GM18861 (cell line): ENCODE measurements around the gene OSBPL6.
"Not testable (repeated sequence)": the region's sequence is repeated elsewhere in the genome, so short reads cannot be mapped to it uniquely, and the experiment has no call there.

ENCODE experiments used
- ATAC-seq: cut with Tn5 transposase; IDR thresholded peaks from one replicate; pipeline ENCODE4 v1.9.1; 2021; ENCODE audit not compliant: unreplicated experiment

OSBPL6 gene

DNA sequence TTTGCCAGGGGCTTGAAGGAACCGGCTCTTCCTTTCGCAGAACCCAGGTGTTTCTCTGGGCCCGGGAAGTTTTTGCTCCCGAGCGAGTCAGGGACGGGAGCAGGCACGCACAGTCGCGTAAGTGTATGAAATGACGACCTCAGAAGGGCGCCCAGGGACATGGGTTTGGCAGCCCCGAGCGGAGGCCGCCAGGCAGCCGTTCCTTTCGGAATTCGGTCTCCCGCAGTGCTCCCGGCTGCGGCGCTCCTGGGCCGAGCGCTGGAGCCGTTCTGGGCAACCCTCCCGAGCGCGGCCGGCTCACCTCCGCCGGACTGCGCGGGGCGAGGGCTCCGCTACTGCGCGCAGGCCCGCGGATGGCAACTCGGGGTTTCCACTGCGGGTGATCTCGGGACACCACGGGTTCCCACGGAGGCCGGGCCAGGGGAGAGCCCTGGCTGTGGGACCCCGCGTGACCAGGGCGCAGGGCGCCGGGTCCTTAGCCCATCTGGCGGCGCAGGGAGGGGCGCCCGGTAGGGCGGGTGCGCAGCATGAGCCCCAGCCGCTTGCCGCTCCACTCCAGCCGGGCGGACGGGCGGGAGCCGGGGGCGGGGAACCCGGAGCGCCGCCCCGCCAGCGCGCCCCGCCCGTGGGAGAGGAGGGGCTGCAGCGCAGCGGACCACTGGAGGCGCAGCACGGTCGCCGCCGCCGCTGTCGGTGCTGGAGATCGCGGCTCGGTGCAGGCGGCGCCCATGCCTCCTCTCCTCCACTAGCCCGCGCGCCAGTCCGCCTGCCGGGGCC is at the start of gene OSBPL6:
Gene OSBPL6, plus strand, starts transcription at position 690 of the 777 bp plus-strand sequence. CDS start 111,673 bp downstream, outside the sequence.
- peak; percentile 86 for ATAC-seq

DNA sequence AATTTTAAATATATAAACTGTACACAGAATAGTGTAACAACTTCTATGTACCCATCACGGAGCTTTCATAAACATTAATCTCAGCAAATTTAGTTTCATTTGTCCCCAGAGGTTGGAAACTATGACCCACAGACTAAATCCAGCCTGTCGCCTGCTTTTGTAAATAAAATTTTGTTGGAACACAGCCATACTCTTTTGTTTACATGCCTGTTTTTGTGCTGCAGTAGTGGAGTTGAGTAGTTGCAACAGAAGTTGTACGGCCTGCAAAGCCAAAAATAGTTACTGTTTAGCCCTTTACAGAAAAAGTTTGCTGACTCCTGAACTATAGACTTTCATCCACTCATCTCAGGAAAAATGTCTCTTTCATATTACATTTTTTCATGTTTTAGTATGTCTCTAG is 42.3 kb upstream of the OSBPL6 start:
- no peak for ATAC-seq

DNA sequence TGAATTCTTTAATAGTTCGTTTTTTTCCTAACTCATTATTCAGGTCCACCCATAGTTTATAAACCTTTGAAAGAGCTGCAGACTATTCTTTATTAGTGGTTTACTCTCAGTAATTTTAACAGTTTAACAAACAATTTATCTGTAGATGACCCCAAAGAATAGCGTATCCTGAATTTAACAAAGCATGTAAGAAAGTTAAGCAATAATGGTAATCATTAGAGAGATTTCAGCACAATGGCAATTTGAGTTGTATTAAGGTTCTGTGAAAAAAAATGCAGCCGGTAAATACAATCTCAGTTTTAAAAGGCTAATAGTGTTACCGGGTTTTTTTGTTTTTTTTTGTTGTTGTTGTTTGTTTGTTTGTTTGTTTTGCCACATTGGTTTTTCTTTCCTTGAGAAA is 41.8 kb upstream of the OSBPL6 start:
- ATAC-seq: no peak

DNA sequence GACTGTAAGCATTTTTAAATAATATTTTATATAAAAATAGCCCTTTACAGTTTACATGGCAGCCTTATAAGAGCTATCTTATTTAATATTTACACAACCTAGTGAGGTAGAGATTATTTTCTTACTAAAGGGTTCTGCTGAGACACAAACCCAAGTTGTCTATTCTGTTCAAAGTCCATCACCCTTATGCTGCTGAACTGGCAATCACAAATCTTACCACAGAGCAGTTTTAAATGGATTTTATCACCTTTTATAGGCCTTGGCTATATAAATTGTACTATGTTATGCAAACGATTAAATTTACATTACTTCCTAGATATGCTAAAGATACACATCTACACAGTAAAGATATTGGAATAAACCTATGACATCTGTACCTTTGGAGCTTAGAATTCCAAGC is 41.3 kb upstream of the OSBPL6 start:
- ATAC-seq: no peak

DNA sequence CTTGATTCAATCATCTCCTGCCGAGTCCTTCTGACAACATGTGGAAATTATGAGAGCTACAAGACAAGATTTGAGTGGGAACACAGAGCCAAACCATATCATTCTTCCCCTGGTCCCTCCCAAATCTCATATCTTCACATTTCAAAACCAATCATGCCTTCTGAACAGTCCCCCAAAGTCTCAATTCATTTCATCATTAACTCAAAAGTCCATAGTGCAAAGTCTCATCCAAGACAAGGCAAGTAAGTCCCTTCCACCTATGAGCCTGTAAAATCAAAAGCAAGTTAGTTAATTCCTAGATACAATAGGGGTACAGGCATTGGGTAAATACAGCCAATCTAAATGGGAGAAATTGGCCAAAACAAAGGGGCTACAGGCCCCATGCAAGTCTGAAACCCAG is 40.4 kb upstream of the OSBPL6 start:
- ATAC-seq: not testable (repeated sequence)

DNA sequence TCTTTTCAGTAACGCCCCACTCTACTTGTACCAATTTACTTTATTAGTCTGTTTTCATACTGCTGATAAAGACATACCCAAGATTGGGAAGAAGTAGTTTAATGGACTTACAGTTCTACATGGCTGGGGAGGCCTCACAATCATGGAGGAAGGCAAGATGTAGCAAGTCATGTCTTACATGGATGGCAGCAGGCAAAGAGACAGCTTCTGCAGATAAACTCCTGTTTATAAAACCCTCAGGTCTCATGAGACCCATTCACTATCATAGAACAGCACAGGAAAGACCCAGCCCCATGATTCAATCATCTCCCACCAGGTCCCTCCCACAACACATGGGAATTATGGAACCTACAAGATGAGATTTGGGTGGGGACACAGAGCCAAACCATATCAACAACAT is 38.8 kb upstream of the OSBPL6 start:
- ATAC-seq: no peak

DNA sequence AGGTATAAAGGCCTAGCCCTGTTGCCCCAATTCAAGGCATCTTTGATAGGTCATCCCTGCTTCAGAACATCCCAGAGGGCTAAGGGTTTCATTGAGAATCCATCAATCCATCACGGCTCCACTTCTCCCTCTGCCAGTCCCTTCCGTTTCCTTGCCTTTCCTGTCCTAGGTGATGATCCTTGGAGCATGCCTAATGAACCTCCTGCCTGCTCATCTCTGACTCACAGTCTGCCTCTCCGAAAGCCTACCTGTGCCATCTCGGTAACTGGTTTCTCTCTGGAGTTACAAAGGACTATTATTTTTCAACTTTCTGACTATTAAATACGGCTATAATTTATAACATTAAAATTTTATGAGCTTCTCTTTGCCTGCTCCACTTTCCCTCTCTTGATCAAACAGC is 36.7 kb upstream of the OSBPL6 start:
- no peak for ATAC-seq

DNA sequence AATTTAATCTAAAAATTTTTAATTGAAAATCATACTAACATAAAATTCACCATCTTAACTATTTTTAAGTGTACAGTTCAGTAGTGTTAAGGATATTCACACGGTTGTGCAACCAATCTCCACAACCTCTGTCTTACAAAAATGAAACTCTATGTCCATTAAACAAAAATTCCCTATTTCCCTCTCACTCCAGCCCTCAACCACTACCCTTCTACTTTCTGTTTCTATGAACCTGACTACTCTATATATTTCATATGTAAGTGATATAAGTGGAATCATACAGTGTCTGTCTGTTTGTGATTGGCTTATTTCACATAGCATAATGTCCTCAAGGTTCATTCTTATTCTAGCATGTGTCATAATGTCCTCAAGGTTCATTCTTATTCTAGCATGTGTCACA is 34.3 kb upstream of the OSBPL6 start:
- no peak for ATAC-seq

DNA sequence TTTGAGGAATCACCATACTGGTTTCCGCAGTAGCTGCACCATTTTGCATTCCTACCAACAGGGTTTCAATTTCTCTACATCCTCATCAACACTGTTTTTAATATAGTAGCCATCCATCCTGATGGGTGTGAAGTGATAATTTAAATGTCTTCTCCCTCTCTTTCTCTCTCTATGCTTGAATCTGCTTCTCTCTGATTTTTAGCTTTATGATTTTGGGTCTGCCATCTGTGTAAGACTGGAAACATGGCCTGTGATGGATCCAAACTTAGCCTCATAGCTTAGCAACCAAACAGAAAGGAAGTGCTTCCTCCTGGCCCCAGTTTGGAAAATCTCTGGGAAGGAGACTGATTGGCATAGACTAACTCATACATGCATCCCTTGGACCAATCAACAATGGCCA is 33.7 kb upstream of the OSBPL6 start:
- ATAC-seq: no peak

DNA sequence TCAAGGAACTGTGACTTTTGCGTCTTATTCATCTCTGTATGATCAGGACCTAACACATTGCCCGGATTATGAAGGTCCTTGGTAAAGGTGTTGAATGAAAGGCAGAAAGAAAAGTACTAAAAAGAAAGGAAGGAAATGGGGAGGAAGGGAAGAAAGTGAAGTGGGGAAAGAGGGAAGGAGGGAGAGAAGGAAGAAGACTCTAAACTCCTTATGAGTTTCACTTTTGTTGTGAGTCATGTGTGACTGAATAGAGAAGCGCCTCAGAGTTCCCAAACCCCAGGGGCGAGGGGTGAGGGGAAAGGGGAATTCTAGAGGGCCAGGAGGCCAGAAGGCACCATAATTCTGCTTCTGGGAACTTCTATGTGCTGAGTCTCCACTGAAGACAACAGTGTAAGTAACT is 30.9 kb upstream of the OSBPL6 start:
- no peak for ATAC-seq

DNA sequence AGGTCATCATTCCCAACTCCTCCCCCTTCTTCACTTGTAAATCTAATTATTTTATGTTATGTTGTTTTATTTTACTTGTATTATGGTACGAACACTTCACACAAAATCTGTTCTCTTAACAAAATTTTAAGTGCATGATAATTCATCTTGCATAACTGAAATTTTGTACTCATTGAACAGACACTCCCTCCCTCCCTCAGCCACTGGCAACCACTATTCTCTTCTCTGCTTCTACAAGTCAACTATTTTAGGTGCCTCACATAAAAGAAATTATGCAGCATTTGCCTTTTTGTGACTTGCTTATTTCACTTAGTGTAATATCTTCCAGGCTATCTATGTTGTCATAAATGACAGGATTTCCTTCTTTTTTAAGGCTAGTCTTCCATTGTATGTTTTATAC is 30.4 kb upstream of the OSBPL6 start:
- ATAC-seq: no peak

DNA sequence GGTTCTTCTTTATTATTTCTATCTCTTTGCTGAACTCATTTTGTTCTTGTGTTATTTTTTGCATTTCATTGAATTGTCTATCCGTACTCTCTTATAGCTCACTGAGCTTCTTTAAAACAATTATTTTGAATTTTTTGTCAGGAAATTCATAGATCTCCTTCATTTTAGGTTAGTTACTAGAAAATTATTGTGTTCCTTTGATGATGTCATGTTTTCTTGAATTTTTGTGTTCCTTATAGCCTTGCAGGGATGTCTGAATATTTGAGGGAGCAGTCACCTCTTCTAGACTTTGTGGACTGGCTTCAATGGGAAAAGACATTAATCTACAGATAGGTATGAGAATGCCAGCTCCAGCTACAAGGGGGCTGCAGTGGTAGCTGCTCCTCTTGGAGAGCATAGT is 20.7 kb upstream of the OSBPL6 start:
- no peak for ATAC-seq

DNA sequence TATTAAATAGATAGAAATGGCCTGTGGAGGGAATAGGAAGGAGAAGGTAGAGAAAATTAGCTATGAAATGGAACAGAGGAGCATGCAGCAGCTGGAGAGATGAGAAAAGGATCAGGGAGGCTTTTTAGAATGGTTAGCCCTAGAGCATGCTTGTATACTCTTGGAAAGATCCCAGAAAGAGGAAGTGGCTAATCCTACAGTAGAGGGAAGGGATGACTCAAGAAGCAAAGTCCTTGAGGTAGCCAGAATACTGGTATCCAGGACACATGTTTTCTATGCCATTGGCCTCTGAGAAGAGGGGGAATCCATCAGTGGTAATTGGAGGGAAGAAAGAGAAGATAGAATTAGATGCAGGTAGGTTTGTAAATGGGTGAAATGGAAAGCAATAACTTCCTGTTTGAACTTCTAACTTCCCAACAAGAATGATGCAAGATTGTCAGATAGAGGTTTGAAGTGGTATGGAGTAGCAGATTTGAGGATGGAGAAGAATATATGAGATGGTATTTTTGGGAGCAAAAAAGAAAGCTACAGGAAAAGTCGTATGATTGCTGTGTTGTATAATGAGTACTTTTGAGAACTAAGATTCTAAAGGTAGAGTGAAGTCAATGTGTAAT is 17.1 kb upstream of the OSBPL6 start:
- no peak for ATAC-seq

DNA sequence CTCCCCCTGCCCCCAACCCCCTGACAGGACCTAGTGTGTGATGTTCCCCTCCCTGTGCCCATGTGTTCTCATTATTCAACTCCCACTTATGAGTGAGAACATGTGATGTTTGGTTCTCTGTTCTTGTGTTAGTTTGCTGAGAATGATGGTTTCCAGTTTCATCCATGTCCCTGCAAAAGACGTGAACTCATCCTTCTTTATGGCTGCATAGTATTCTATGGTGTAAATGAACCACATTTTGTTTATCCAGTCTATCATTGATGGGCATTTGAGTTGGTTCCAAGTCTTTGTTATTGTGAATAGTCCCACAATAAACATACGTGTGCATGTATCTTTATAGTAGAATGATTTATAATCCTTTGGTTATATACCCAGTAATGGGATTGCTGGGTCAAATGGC is 13.7 kb upstream of the OSBPL6 start:
- not testable (repeated sequence) for ATAC-seq

DNA sequence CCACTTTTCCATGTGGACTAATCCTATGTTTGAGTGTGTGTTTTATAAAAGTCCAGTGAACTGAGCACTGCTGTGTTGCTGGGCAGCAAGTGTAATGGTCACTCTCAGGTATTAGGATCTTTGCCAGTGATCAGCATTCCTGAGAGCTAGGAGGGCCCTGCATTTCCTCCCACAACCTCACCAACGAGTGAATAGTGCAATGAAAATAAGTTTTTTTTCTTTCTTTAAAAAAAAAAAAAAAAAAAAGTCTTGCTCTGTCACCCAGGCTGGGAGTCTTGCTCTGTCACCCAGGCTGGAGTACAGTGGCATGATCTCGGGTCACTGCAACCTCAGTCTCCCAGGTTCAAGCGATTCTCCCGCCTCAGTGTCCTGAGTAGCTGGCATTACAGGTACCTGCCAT is 6.5 kb upstream of the OSBPL6 start:
- ATAC-seq: no peak

DNA sequence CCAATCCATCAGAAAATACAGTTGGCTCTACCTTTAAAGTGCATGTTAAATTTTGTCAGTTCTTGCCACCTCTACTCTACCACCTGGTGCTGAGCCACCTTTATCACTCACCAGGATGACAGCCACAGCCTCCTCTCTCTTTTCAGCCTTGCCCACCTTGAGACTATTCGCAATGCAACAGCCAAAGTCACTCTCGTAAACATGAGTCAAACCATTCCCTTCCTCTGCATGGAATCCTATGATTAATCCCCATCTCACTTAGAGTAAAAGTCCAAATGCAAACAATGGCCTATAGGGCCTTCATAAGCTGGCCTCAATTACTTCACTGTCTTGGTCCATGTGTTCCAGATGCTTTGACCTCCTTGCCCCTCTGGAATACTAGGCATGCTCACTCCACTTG is 5.8 kb upstream of the OSBPL6 start:
- ATAC-seq: no peak

DNA sequence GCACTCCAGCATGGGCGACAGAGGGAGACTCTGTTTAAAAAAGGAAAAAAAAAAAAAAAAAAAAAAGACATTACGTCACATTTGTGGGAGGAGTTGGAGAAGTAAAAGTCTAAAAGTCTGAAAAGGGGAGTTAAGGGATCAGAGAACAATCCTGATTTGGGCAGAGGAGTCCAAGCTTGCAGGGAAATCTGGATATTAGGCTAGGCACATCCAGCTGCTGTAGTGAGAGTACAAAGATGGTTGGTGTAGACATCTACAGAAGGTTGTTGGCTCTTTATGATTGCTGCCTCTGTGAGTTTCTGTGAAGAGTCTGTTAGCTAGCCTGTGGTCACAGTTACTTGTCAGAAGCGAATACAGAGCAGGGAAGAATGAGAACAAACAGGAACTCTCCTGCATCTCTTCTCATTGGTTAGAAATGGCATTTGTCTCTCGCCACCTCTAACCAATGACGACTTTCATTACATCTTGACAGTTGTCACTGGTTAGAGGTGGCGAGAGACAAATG is 3.3 kb upstream of the OSBPL6 start:
- ATAC-seq: no peak

DNA sequence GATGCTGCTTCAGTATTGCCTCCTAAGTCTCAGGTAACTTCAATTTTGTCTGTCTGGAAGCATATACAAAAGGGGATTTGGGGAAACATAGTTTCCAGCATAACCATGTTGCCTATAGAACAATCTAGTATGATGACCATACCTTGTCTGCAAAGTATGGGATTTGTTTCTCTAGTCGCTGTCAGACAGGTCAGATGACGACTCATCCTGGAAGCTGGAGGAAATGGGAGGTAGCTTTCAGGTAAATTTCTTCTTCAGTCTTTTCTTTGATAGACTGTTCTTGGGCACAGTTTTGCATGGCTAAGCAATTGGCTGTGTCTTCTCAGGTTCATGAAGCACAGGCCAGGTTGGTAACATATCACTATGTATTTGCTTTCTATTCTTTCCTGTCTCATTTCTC is 2.8 kb upstream of the OSBPL6 start:
- ATAC-seq: no peak

DNA sequence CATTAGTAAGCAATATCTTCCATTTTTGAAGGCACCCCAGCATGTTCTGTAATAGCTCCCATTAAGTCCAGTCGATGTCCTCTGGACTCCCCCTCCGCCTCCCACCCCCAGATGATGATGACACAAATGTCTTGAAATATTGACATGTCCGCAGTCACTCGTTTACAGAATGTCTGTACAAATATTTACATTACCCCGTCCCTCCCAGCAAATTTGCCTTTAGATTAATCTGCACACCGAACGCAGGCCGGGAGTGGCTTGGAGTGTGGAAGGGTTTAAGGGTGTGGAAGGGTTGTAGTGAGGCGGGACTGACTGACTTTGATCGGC is 853 bp upstream of the OSBPL6 start:
- no peak for ATAC-seq

DNA sequence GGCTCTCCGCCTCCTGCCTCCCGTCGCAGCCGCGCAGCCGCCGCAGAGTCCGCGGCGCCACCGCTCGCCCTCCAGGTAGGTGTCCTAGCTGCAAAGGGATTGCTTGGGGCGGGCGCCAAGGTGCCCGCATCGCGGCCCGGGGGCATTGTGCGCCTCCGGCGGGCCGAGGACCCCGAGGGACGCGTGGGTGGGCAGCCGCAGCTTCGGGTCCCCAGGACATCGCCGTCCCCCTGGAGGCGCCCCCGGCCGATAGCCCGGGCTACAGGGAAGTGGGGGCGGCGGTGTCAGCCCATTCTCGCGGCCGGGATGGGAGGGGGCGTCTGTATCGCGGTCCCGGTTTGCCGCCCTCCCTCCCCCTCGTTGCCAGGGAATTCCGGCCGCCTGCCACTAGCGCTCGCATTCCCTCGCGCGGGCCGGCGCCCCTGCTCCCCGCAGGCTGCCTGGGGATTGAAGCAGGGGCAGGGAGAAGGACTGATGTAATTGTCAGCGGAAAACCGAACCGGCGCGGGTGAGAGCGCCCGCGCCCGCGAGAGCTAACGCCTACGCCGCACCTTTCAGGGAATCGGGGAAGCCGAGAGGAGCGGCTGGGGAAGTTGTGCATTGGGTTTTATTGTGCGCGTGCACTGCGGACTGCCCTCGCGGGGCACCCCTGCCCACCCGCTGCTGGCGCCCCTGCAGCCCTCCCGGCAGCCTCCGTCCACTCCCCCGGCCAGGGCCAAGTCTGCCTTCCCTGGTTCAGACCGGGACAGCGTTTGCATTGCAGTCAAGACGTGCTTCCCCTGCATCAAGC is 483 bp downstream of the OSBPL6 start:
- ATAC-seq: no peak

DNA sequence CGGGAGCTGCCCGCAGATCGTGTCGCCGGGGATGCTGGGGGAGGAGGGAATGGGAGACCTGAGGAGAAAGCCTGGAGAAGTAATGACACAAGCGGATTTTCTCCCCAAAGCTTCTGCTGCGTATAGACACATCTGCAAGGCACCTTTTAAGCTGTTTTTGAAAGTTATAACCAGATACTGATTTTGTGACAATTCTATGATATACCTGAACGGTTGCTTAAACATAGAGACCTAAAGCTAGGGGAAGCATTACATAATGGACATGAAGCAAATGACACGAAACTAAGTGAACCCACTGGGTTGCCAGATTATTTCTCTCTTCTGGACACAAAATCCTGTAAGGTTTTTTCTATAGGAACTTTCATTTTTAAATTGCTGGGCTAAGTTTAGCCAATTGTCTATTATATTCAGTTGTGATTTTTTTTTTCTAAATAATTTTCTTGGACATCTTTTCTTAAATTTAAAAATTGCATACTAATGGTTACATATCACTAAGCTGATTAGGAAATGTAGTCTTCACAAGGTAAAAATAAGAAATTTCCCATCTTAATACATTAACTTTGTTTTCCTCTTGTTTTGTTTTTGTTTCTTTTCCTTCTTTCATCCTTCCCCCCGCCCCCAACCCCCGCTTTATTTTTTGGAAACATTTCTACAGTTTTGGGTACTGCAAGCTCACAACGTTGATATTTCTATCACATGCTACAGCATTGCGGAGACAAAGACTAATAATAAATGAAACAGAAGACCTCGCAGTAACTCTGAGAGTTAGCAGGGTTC is 1.3 kb downstream of the OSBPL6 start:
- no peak for ATAC-seq
